NCI-H510A (cell line): ENCODE measurements around the gene RPL32.
"Not testable (repeated sequence)": the region's sequence is repeated elsewhere in the genome, so short reads cannot be mapped to it uniquely, and the experiment has no call there.

Source experiments
- DNase-seq: peaks from one replicate; lab custom pipeline; 2025; lab: John Stamatoyannopoulos, UW

RPL32 gene

GRCh38 chr3:12841149-12841969 is at the start of gene RPL32:
RPL32 (minus strand) TSS chr3:12841565; CDS start chr3:12840237, 1,328 bp downstream.
- DNase-seq: peak; percentile 69

- no peak for DNase-seq
Measured at GRCh38 chr3:12890610-12891390, 49.4 kb upstream of the RPL32 start.

- DNase-seq: no peak
Measured at GRCh38 chr3:12886736-12887135, 45.4 kb upstream of the RPL32 start.

GRCh38 chr3:12886106-12886679 is 44.8 kb upstream of the RPL32 start:
- no peak for DNase-seq

- no peak for DNase-seq
Measured at GRCh38 chr3:12885583-12885930, 44.2 kb upstream of the RPL32 start.

GRCh38 chr3:12884790-12885582 is 43.6 kb upstream of the RPL32 start:
- DNase-seq: no peak

- DNase-seq: no peak
Measured at GRCh38 chr3:12884186-12884680, 42.9 kb upstream of the RPL32 start.

GRCh38 chr3:12882336-12883310 is 41.3 kb upstream of the RPL32 start:
- no peak for DNase-seq

- not testable (repeated sequence) for DNase-seq
Measured at GRCh38 chr3:12881858-12882257, 40.5 kb upstream of the RPL32 start.

- DNase-seq: no peak
Measured at GRCh38 chr3:12879191-12879815, 37.9 kb upstream of the RPL32 start.

- DNase-seq: not testable (repeated sequence)
Measured at GRCh38 chr3:12878758-12879157, 37.4 kb upstream of the RPL32 start.

- no peak for DNase-seq
Measured at GRCh38 chr3:12878141-12878574, 36.8 kb upstream of the RPL32 start.

GRCh38 chr3:12877040-12877439 is 35.7 kb upstream of the RPL32 start:
- no peak for DNase-seq

GRCh38 chr3:12875857-12876836 is 34.8 kb upstream of the RPL32 start:
- no peak for DNase-seq

GRCh38 chr3:12871404-12871983 is 30.1 kb upstream of the RPL32 start:
- no peak for DNase-seq

- DNase-seq: no peak
Measured at GRCh38 chr3:12870942-12871341, 29.6 kb upstream of the RPL32 start.

- DNase-seq: no peak
Measured at GRCh38 chr3:12869035-12869621, 27.8 kb upstream of the RPL32 start.
